Panc1 (cell line): Measurements from ENCODE around the gene SRCIN1.

Experiments
- REST ChIP-seq, 2 experiments: IDR thresholded peaks; 2 replicates each; pipeline ENCODE4 v1.6.1; 2011 to 2012; ENCODE audit warnings: low read depth in 2 of 2, control low read depth in 1 of 2, low read length in 1 of 2, mild to moderate bottlenecking in 1 of 2, moderate library complexity in 1 of 2; ENCODE audit not compliant: insufficient read depth in 1 of 2
- TF ChIP-seq, protein P1 (sequence below): fragments of 450-650 bp; IDR thresholded peaks from 2 replicates; pipeline ENCODE4 v1.5.1; 2017; ENCODE audit warnings: mild to moderate bottlenecking

GRCh38 chr17:38654411-38655398, 49.0 kb upstream of the SRCIN1 start:
- no peak for TF ChIP-seq REST (IDR thresholded peaks at IDR 0.05; ENCODE audit: insufficient read depth in 1 of 2, low read depth in 2 of 2, low read length in 1 of 2)
- TF ChIP-seq, protein P1, sequence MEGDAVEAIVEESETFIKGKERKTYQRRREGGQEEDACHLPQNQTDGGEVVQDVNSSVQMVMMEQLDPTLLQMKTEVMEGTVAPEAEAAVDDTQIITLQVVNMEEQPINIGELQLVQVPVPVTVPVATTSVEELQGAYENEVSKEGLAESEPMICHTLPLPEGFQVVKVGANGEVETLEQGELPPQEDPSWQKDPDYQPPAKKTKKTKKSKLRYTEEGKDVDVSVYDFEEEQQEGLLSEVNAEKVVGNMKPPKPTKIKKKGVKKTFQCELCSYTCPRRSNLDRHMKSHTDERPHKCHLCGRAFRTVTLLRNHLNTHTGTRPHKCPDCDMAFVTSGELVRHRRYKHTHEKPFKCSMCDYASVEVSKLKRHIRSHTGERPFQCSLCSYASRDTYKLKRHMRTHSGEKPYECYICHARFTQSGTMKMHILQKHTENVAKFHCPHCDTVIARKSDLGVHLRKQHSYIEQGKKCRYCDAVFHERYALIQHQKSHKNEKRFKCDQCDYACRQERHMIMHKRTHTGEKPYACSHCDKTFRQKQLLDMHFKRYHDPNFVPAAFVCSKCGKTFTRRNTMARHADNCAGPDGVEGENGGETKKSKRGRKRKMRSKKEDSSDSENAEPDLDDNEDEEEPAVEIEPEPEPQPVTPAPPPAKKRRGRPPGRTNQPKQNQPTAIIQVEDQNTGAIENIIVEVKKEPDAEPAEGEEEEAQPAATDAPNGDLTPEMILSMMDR: no peak
